ENCODE data around the gene RAC3.

The RAC3 gene

DNA sequence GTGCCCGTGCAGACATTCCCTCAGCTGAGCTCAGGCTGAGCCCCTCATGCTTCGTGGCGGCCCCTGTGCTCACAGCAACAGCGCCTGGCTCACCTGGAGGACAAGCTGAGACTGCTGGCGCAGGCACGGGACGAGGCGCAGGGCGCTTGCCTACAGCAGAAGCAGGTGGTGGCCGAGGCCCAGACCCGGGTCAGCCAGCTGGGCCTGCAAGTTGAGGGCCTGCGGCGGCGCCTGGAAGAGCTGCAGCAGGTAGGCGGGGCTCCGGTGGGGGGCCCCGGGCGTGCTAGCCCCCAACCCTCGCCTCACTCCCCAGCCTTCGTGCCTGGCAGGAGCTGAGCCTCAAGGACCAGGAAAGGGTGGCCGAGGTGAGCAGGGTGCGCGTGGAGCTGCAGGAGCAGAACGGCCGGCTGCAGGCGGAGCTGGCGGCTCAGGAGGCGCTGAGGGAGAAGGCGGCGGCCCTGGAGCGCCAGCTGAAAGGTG lies 1.4 kb upstream of the RAC3 start:
- Histone ChIP-seq H4K91ac (ENCODE audit: low read depth, low read length, poor library complexity) (no peak overlapping the region), H3K79me1 (ENCODE audit: low read depth, low read length) (peaks cover 7% of the 10 kb centered on the region), H3K23ac (ENCODE audit: low read depth, low read length, poor library complexity) (peak overlapping the region; percentile 93), H3K14ac (ENCODE audit: low read length) (peak overlapping the region; percentile 56), H3K4me3 (ENCODE audit: low read length in 2 of 2) (peak overlapping the region in 1 of 2 donors; percentile 43), H3K27me3 (ENCODE audit: control insufficient read depth in 3 of 3, insufficient read depth in 3 of 3, low read depth in 1 of 3, low read length in 3 of 3) (no peaks in the 10 kb centered on the region), H3K4me1 (ENCODE audit: control insufficient read depth in 2 of 2, insufficient read depth in 1 of 2, low read depth in 1 of 2, low read length in 2 of 2) (peaks cover 5 to 12% of the 10 kb centered on the region in 2 donors), H2BK120ac (ENCODE audit: low read depth, low read length) (peak overlapping the region; percentile 72), H2BK12ac (ENCODE audit: low read length) (peak overlapping the region; percentile 73), H2BK5ac (ENCODE audit: low read length) (peak overlapping the region; percentile 90), H3K18ac (ENCODE audit: low read length) (peak overlapping the region; percentile 94), H3K4me2 (ENCODE audit: insufficient read depth, low read length, poor library complexity, severe bottlenecking) (no peak overlapping the region), H3K9ac (ENCODE audit: low read depth, low read length, poor library complexity) (peak overlapping the region; percentile 72), H3K9me3 (replicated peaks in 1 of 2; ENCODE audit: control insufficient read depth in 2 of 2, insufficient read depth in 1 of 2, low read depth in 1 of 2, low read length in 2 of 2) (peaks cover 0 to 2% of the 10 kb centered on the region in 2 donors), H2AFZ (ENCODE audit: low read length) (no peak overlapping the region), H2BK15ac (ENCODE audit: low read length) (peak overlapping the region; percentile 58), H2AK5ac (ENCODE audit: low read depth, low read length) (peak overlapping the region; percentile 86), H3K27ac (replicated peaks; ENCODE audit: low read length) (no peak overlapping the region), H3K4ac (ENCODE audit: low read length) (no peak overlapping the region), H4K8ac (ENCODE audit: low read depth, low read length) (peak overlapping the region; percentile 65), H3K36me3 (replicated peaks in 1 of 2; ENCODE audit: control insufficient read depth in 2 of 2, insufficient read depth in 2 of 2, low read length in 2 of 2) (peaks cover 27 to 29% of the 10 kb centered on the region in 2 donors)
- no CpG with 5 or more reads among the region's 31 CpGs for WGBS, 2 donors (ENCODE audit: extremely low coverage in 2 of 2, insufficient read length in 2 of 2, insufficient replicate concordance in 1 of 2)
- DNase-seq (ENCODE audit: low spot score) = no peak

- peak overlapping the region; percentile 43 to 84 for H3K4me3 ChIP-seq (ENCODE audit: low read length in 2 of 2)
- H3K4me2 ChIP-seq (ENCODE audit: insufficient read depth, low read length, poor library complexity, severe bottlenecking) = peak overlapping the region; percentile 98
- H2AFZ ChIP-seq (ENCODE audit: low read length) = peak overlapping the region; percentile 91
- H3K9ac ChIP-seq (ENCODE audit: low read depth, low read length, poor library complexity) = peak overlapping the region; percentile 72
- H4K91ac ChIP-seq (ENCODE audit: low read depth, low read length, poor library complexity) = no peak overlapping the region
- H3K4me1 ChIP-seq (ENCODE audit: control insufficient read depth in 2 of 2, insufficient read depth in 1 of 2, low read depth in 1 of 2, low read length in 2 of 2) = peaks cover 5 to 12% of the 10 kb centered on the region in 2 donors
- no peak overlapping the region for H2BK12ac ChIP-seq (ENCODE audit: low read length)
- peak overlapping the region; percentile 90 for H2BK5ac ChIP-seq (ENCODE audit: low read length)
- DNase-seq (ENCODE audit: low spot score) = peak; percentile 76
- H2BK120ac ChIP-seq (ENCODE audit: low read depth, low read length) = peak overlapping the region; percentile 72
- peak overlapping the region; percentile 54 for H3K27ac ChIP-seq (replicated peaks; ENCODE audit: low read length)
- peak overlapping the region; percentile 65 for H4K8ac ChIP-seq (ENCODE audit: low read depth, low read length)
- peak overlapping the region; percentile 83 for H2AK5ac ChIP-seq (ENCODE audit: low read depth, low read length)
- H3K18ac ChIP-seq (ENCODE audit: low read length) = peak overlapping the region; percentile 94
- H3K23ac ChIP-seq (ENCODE audit: low read depth, low read length, poor library complexity) = peak overlapping the region; percentile 93
- peaks cover 29 to 30% of the 10 kb centered on the region in 2 donors for H3K36me3 ChIP-seq (replicated peaks in 1 of 2; ENCODE audit: control insufficient read depth in 2 of 2, insufficient read depth in 2 of 2, low read length in 2 of 2)
- peaks cover 0 to 2% of the 10 kb centered on the region in 2 donors for H3K9me3 ChIP-seq (replicated peaks in 1 of 2; ENCODE audit: control insufficient read depth in 2 of 2, insufficient read depth in 1 of 2, low read depth in 1 of 2, low read length in 2 of 2)
- H3K4ac ChIP-seq (ENCODE audit: low read length) = no peak overlapping the region
- H3K14ac ChIP-seq (ENCODE audit: low read length) = peak overlapping the region; percentile 56
- peak overlapping the region; percentile 67 for H2BK15ac ChIP-seq (ENCODE audit: low read length)
- peaks cover 9% of the 10 kb centered on the region for H3K79me1 ChIP-seq (ENCODE audit: low read depth, low read length)
- no peaks in the 10 kb centered on the region for H3K27me3 ChIP-seq (ENCODE audit: control insufficient read depth in 3 of 3, insufficient read depth in 3 of 3, low read depth in 1 of 3, low read length in 3 of 3)
- no CpG with 5 or more reads among the region's 94 CpGs for WGBS, 2 donors (ENCODE audit: extremely low coverage in 2 of 2, insufficient read length in 2 of 2, insufficient replicate concordance in 1 of 2)
Measured at GRCh38 chr17:82030470-82031302, 792 bp upstream of the RAC3 start.

DNA sequence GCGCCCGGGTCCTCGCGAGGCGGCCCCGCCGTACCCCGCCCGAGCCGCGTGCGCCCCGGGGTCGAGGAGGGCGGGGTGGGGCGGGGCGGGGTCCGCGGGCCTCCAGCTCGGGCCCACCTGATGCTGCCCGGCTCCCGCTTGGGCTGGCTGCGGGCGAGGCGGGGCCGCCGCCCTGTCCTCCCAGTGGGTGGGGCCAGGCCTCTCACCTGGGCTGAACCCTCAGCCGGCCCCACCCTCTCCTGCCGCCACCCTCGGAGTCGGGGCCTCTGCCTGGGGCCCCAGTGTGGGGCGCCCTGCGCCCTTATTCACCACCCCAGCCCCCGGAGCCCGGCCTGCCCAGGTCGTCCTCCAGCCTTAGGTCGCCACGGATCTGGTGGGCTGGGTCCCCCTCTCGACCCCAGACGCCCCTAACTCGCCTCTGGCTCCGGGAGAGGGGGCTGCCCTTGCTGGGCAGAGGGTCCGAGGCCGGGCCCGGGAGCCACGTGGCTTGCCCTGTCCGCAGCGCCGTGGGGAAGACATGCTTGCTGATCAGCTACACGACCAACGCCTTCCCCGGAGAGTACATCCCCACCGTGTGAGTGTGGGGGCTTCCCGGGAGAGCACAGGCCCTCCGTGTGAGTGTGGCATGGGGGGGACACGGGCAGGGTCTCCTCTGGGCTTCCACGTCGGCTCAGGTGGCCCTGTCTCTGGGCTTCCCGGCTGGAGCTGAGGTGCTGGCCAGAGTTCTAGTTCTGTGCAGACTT lies 578 bp downstream of the RAC3 start:
- Histone ChIP-seq H4K8ac (ENCODE audit: low read depth, low read length) (no peak overlapping the region), H3K9ac (ENCODE audit: low read depth, low read length, poor library complexity) (peak overlapping the region; percentile 82), H3K18ac (ENCODE audit: low read length) (peak overlapping the region; percentile 94), H3K27me3 (ENCODE audit: control insufficient read depth in 3 of 3, insufficient read depth in 3 of 3, low read depth in 1 of 3, low read length in 3 of 3) (no peaks in the 10 kb centered on the region), H2AK5ac (ENCODE audit: low read depth, low read length) (peak overlapping the region; percentile 83), H3K4me3 (ENCODE audit: low read length in 2 of 2) (peak overlapping the region; percentile 46 to 79), H2BK15ac (ENCODE audit: low read length) (peak overlapping the region; percentile 54), H4K91ac (ENCODE audit: low read depth, low read length, poor library complexity) (no peak overlapping the region), H3K4ac (ENCODE audit: low read length) (no peak overlapping the region), H3K23ac (ENCODE audit: low read depth, low read length, poor library complexity) (peak overlapping the region; percentile 80), H3K27ac (replicated peaks; ENCODE audit: low read length) (no peak overlapping the region), H3K9me3 (replicated peaks in 1 of 2; ENCODE audit: control insufficient read depth in 2 of 2, insufficient read depth in 1 of 2, low read depth in 1 of 2, low read length in 2 of 2) (no peaks in the 10 kb centered on the region), H2BK5ac (ENCODE audit: low read length) (no peak overlapping the region), H2AFZ (ENCODE audit: low read length) (peak overlapping the region; percentile 77), H3K14ac (ENCODE audit: low read length) (peak overlapping the region; percentile 2), H3K79me1 (ENCODE audit: low read depth, low read length) (peaks cover 10% of the 10 kb centered on the region), H3K36me3 (replicated peaks in 1 of 2; ENCODE audit: control insufficient read depth in 2 of 2, insufficient read depth in 2 of 2, low read length in 2 of 2) (peaks cover 28 to 40% of the 10 kb centered on the region in 2 donors), H3K4me2 (ENCODE audit: insufficient read depth, low read length, poor library complexity, severe bottlenecking) (peak overlapping the region; percentile 100), H3K4me1 (ENCODE audit: control insufficient read depth in 2 of 2, insufficient read depth in 1 of 2, low read depth in 1 of 2, low read length in 2 of 2) (peaks cover 13 to 19% of the 10 kb centered on the region in 2 donors), H2BK120ac (ENCODE audit: low read depth, low read length) (peak overlapping the region; percentile 81), H2BK12ac (ENCODE audit: low read length) (no peak overlapping the region)
- no CpG with 5 or more reads among the region's 59 CpGs for WGBS, 2 donors (ENCODE audit: extremely low coverage in 2 of 2, insufficient read length in 2 of 2, insufficient replicate concordance in 1 of 2)
- DNase-seq (ENCODE audit: low spot score) = no peak
